HG03520 (cell line): ENCODE data around the gene GPRIN2.
"Not testable (repeated sequence)": the region's sequence is repeated elsewhere in the genome, so short reads cannot be mapped to it uniquely, and the experiment has no call there.

ENCODE experiments used
- ATAC-seq: cut with Tn5 transposase; IDR thresholded peaks from one replicate; pipeline ENCODE4 v1.9.1; 2021; ENCODE audit warnings: mild to moderate bottlenecking, moderate library complexity; ENCODE audit not compliant: unreplicated experiment

The GPRIN2 gene

GRCh38 chr10:46523119-46523961 is 33.1 kb downstream of the GPRIN2 start:
- no peak for ATAC-seq

- ATAC-seq: no peak
Measured at GRCh38 chr10:46522295-46523118, 34.0 kb downstream of the GPRIN2 start.

- no peak for ATAC-seq
Measured at GRCh38 chr10:46520941-46521340, 35.5 kb downstream of the GPRIN2 start.

GRCh38 chr10:46520381-46520780 is 36.1 kb downstream of the GPRIN2 start:
- ATAC-seq: no peak

GRCh38 chr10:46518028-46518725 is 38.3 kb downstream of the GPRIN2 start:
- ATAC-seq: no peak

GRCh38 chr10:46517541-46517940 is 38.9 kb downstream of the GPRIN2 start:
- no peak for ATAC-seq

GRCh38 chr10:46516660-46517416 is 39.6 kb downstream of the GPRIN2 start:
- ATAC-seq: no peak

GRCh38 chr10:46515793-46516192 is 40.7 kb downstream of the GPRIN2 start:
- no peak for ATAC-seq

- ATAC-seq: no peak
Measured at GRCh38 chr10:46515366-46515765, 41.1 kb downstream of the GPRIN2 start.

- no peak for ATAC-seq
Measured at GRCh38 chr10:46514899-46515298, 41.6 kb downstream of the GPRIN2 start.

GRCh38 chr10:46514431-46514861 is 42.0 kb downstream of the GPRIN2 start:
- ATAC-seq: no peak

GRCh38 chr10:46513333-46513732 is 43.1 kb downstream of the GPRIN2 start:
- ATAC-seq: not testable (repeated sequence)

- ATAC-seq: not testable (repeated sequence)
Measured at GRCh38 chr10:46512725-46513124, 43.7 kb downstream of the GPRIN2 start.

- ATAC-seq: not testable (repeated sequence)
Measured at GRCh38 chr10:46512002-46512401, 44.5 kb downstream of the GPRIN2 start.
